ENCODE data around the gene ARFGAP3.

GRCh38 chr22:42817556-42817955 lies 39.5 kb downstream of the ARFGAP3 start:
- TF ChIP-seq RFX5 (IDR thresholded peaks at IDR 0.05) = no peak
- TF ChIP-seq, protein P1, sequence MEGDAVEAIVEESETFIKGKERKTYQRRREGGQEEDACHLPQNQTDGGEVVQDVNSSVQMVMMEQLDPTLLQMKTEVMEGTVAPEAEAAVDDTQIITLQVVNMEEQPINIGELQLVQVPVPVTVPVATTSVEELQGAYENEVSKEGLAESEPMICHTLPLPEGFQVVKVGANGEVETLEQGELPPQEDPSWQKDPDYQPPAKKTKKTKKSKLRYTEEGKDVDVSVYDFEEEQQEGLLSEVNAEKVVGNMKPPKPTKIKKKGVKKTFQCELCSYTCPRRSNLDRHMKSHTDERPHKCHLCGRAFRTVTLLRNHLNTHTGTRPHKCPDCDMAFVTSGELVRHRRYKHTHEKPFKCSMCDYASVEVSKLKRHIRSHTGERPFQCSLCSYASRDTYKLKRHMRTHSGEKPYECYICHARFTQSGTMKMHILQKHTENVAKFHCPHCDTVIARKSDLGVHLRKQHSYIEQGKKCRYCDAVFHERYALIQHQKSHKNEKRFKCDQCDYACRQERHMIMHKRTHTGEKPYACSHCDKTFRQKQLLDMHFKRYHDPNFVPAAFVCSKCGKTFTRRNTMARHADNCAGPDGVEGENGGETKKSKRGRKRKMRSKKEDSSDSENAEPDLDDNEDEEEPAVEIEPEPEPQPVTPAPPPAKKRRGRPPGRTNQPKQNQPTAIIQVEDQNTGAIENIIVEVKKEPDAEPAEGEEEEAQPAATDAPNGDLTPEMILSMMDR (IDR thresholded peaks at IDR 0.05) = no peak
